H1 (cell line): ENCODE data around the gene TEX44. TPM values are rescaled to one million over a fixed set of nuclear protein-coding genes. Genes with fewer than 3 reads are reported as not detected.
"Not testable (repeated sequence)": the region's sequence is repeated elsewhere in the genome, so short reads cannot be mapped to it uniquely, and the experiment has no call there.

Source experiments
- CTCF ChIA-PET: fragments of 300-600 bp; sonication (Branson Sonifier 250); formaldehyde crosslinking; loops from one replicate; lab custom pipeline; 2021; ENCODE audit not compliant: partially characterized antibody; lab: Charles Lee
- POLR2A ChIA-PET: fragments of 300-600 bp; sonication (Branson Sonifier 250); formaldehyde crosslinking; loops from one replicate; lab custom pipeline; 2021; ENCODE audit warnings: inconsistent platforms; ENCODE audit not compliant: partially characterized antibody; lab: Charles Lee
- DNase-seq, 2 experiments: peaks; one replicate each; pipeline versions ENCODE4 v3.0.0 to v3.0.0-alpha.2; 2010 to 2022; ENCODE audit warnings: low spot score in 2 of 2, low read depth in 1 of 2, mixed read lengths in 1 of 2
- FAIRE-seq: peaks from 2 replicates; lab custom pipeline; 2011; peaks lifted over from hg19 to GRCh38; lab: Jason Lieb, UNC
- H2AFZ ChIP-seq: 2 replicates; pipeline ENCODE4 v1.8.1; 2012; ENCODE audit warnings: low read length, inconsistent platforms
- H2AK5ac ChIP-seq: 2 replicates; pipeline ENCODE4 v1.6.1; 2013; ENCODE audit warnings: low read depth, low read length
- H2BK120ac ChIP-seq: replicated peaks from 2 replicates; pipeline ENCODE3; 2013; ENCODE audit warnings: low read depth, low read length, inconsistent platforms
- H2BK12ac ChIP-seq: 2 replicates; pipeline ENCODE4 v1.6.1; 2013; ENCODE audit warnings: low read depth, low read length
- H2BK15ac ChIP-seq: 2 replicates; pipeline ENCODE4 v1.6.1; 2013; ENCODE audit warnings: low read length
- H2BK20ac ChIP-seq: 2 replicates; pipeline ENCODE4 v1.6.1; 2013; ENCODE audit warnings: low read length
- H2BK5ac ChIP-seq: 2 replicates; pipeline ENCODE4 v1.6.1; 2013; ENCODE audit warnings: low read depth, low read length
- H3K14ac ChIP-seq: 2 replicates; pipeline ENCODE4 v1.6.1; 2013; ENCODE audit warnings: inconsistent platforms; ENCODE audit not compliant: insufficient read length
- H3K18ac ChIP-seq: 2 replicates; pipeline ENCODE4 v1.6.1; 2013; ENCODE audit warnings: low read length; ENCODE audit errors: extremely low read depth
- H3K23ac ChIP-seq: 2 replicates; pipeline ENCODE4 v1.6.1; 2013; ENCODE audit warnings: inconsistent platforms; ENCODE audit not compliant: insufficient read length
- H3K23me2 ChIP-seq: 2 replicates; pipeline ENCODE4 v1.6.1; 2013; ENCODE audit warnings: low read depth, low read length
- H3K27ac ChIP-seq: 2 replicates; pipeline ENCODE4 v1.6.1; 2011; ENCODE audit warnings: low read depth, low read length, inconsistent platforms
- H3K27me3 ChIP-seq, 4 experiments: replicated peaks in 1 of 4; 1 replicate in 1 of 4; 2 replicates in 3 of 4; pipeline versions ENCODE4 v1.6.1 to v1.8.1; 2011 to 2013; ENCODE audit warnings: low read length in 3 of 4, mild to moderate bottlenecking in 3 of 4, inconsistent platforms in 2 of 4, mixed read lengths in 2 of 4, moderate library complexity in 1 of 4; ENCODE audit not compliant: control insufficient read depth in 3 of 4, insufficient read depth in 3 of 4; ENCODE audit errors: extremely low read depth in 1 of 4
- H3K36me3 ChIP-seq, 4 experiments: 2 replicates each; pipeline versions ENCODE4 v1.6.1 to v1.8.1; 2011 to 2013; ENCODE audit warnings: mild to moderate bottlenecking in 4 of 4, low read length in 3 of 4, moderate library complexity in 2 of 4, control low read depth in 1 of 4, inconsistent platforms in 1 of 4; ENCODE audit not compliant: insufficient read depth in 4 of 4, control insufficient read depth in 2 of 4
- H3K4ac ChIP-seq: replicated peaks from 2 replicates; pipeline ENCODE3; 2013; ENCODE audit warnings: low read length, low read depth, mixed read lengths, inconsistent platforms; ENCODE audit not compliant: insufficient read length
- H3K4me1 ChIP-seq, 4 experiments: replicated peaks in 1 of 4; 1 replicate in 1 of 4; 2 replicates in 3 of 4; pipeline versions ENCODE4 v1.6.1 to v1.8.1; 2011 to 2013; ENCODE audit warnings: low read length in 3 of 4, inconsistent platforms in 2 of 4, mixed read lengths in 1 of 4; ENCODE audit not compliant: insufficient read depth in 4 of 4, control insufficient read depth in 3 of 4
- H3K4me2 ChIP-seq, 2 experiments: 2 replicates each; pipeline versions ENCODE4 v1.6.1 to v1.8.1; 2011 to 2013; ENCODE audit warnings: low read depth in 2 of 2, low read length in 2 of 2, control low read depth in 1 of 2, inconsistent platforms in 1 of 2, mild to moderate bottlenecking in 1 of 2; ENCODE audit not compliant: insufficient read depth in 1 of 2
- H3K4me3 ChIP-seq, 4 experiments: fragments of 200-600, 300-600 bp in 1 of 4; sonication (generic), shearing (Covaris generic), sonication (Bioruptor Twin) in 1 of 4; 2 replicates each; pipeline versions ENCODE4 v1.5.1 to v1.8.1; 2011 to 2016; ENCODE audit warnings: low read length in 4 of 4, low read depth in 3 of 4, control low read depth in 2 of 4, inconsistent platforms in 2 of 4, mild to moderate bottlenecking in 2 of 4, mixed read lengths in 1 of 4, moderate library complexity in 1 of 4; ENCODE audit not compliant: insufficient read depth in 2 of 4; ENCODE audit errors: extremely low read depth in 1 of 4
- H3K56ac ChIP-seq: replicated peaks from 2 replicates; pipeline ENCODE3; 2013; ENCODE audit warnings: low read depth, mild to moderate bottlenecking, mixed read lengths, low read length, inconsistent platforms; ENCODE audit not compliant: insufficient read length
- H3K79me1 ChIP-seq: 2 replicates; pipeline ENCODE4 v1.6.1; 2013; ENCODE audit warnings: low read depth, low read length, control low read depth
- H3K79me2 ChIP-seq, 2 experiments: 2 replicates each; pipeline versions ENCODE4 v1.6.1 to v1.8.1; 2012 to 2013; ENCODE audit warnings: low read length in 2 of 2, mild to moderate bottlenecking in 2 of 2, inconsistent platforms in 1 of 2; ENCODE audit not compliant: insufficient read depth in 2 of 2, control insufficient read depth in 1 of 2
- H3K9ac ChIP-seq, 4 experiments: replicated peaks in 1 of 4; 1 replicate in 1 of 4; 2 replicates in 3 of 4; pipeline versions ENCODE4 v1.6.1 to v1.8.1; 2011 to 2013; ENCODE audit warnings: low read depth in 3 of 4, low read length in 3 of 4, control low read depth in 2 of 4, mild to moderate bottlenecking in 2 of 4, moderate library complexity in 2 of 4, inconsistent platforms in 1 of 4; ENCODE audit errors: extremely low read depth in 1 of 4
- H3K9me3 ChIP-seq, 2 experiments: 2 replicates each; pipeline versions ENCODE4 v1.6.1 to v1.8.1; 2012 to 2013; ENCODE audit warnings: mild to moderate bottlenecking in 2 of 2, moderate library complexity in 2 of 2, control low read depth in 1 of 2, inconsistent platforms in 1 of 2, low read depth in 1 of 2, low read length in 1 of 2, mixed read lengths in 1 of 2; ENCODE audit not compliant: insufficient read depth in 2 of 2
- H4K20me1 ChIP-seq, 2 experiments: replicated peaks in 1 of 2; 2 replicates each; pipeline versions ENCODE3 to v1.8.1; 2011 to 2013; ENCODE audit warnings: inconsistent platforms in 2 of 2, low read length in 2 of 2, mild to moderate bottlenecking in 1 of 2; ENCODE audit not compliant: insufficient read depth in 2 of 2, control insufficient read depth in 1 of 2
- H4K5ac ChIP-seq: 2 replicates; pipeline ENCODE4 v1.6.1; 2013; ENCODE audit warnings: low read length, low read depth, mixed read lengths, inconsistent platforms; ENCODE audit not compliant: insufficient read length
- H4K8ac ChIP-seq: 2 replicates; pipeline ENCODE4 v1.8.0; 2013; ENCODE audit warnings: mild to moderate bottlenecking, moderate library complexity, low read length, inconsistent platforms; ENCODE audit not compliant: insufficient read depth; ENCODE audit errors: extremely low read depth
- H4K91ac ChIP-seq: replicated peaks from 2 replicates; pipeline ENCODE3; 2013; ENCODE audit warnings: low read length, mixed read lengths, inconsistent platforms; ENCODE audit not compliant: insufficient read length
- WGBS, 2 experiments: shearing (Covaris generic) in 1 of 2; methylation state at CpG; one replicate each; pipeline versions ENCODE4 v1.1.6 to v1.1.7; 2013 to 2015; ENCODE audit warnings: low lambda C conversion rate in 2 of 2, mixed read lengths in 2 of 2, inconsistent platforms in 1 of 2, low coverage in 1 of 2, missing lambda C conversion rate in 1 of 2; ENCODE audit not compliant: insufficient replicate concordance in 2 of 2, insufficient coverage in 1 of 2, insufficient read length in 1 of 2; ENCODE audit errors: extremely low coverage in 1 of 2, missing lambda C conversion rate in 1 of 2; 5-methylcytosine and 5-hydroxymethylcytosine counted together
- polyA plus RNA-seq, 7 experiments: library from polyadenylated mRNA; depleted of rRNA in 3 of 7; stranded (reverse) in 5 of 7; unstranded in 2 of 7; fragments of >200 nt in 5 of 7; fragments of 200-250 nt in 2 of 7; gene quantifications; 1 replicate in 5 of 7; 2 replicates in 1 of 7; 4 replicates in 1 of 7; pipeline versions ENCODE4 v1.2.1 to v1.2.3, GENCODE V29; 2011 to 2013; ENCODE audit warnings: missing spikeins in 2 of 7, mixed read lengths in 2 of 7
- total RNA-seq: library from RNA; stranded (reverse); fragmentation: NEBNext Ultra II Directional; extraction: Animal tissue kit (Norgen Biotek cat#: 25700); gene quantifications from 2 replicates; pipeline ENCODE4 v1.2.1, GENCODE V29; 2021

Gene TEX44
- total and polyA plus RNA-seq, 2 of the 8 experiments (the other 6 are each of a cell fraction or from before 2014, with no cell fraction given) = not detected

DNA sequence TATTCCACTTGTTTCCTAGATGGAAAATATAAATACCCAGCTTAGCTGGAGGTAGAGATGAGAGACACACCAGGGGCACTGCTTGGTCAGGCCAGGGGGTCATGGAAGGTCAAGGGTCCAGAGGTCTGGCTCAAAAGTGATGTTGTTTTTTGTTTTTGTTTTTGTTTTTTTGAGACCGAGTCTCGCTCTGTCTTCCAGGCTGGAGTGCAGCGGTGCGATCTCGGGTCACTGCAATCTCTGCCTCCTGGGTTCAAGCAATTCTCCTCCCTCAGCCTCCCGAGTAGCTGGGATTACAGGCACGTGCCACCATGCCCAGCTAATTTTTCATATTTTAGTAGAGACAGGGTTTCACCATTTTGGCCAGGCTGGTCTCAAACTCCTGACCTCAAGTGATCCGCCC, 36.2 kb upstream of the TEX44 start:
- H3K9ac ChIP-seq, H3K36me3 ChIP-seq, H4K8ac ChIP-seq, H3K27ac ChIP-seq, H2BK20ac ChIP-seq, H3K4me2 ChIP-seq, H3K79me1 ChIP-seq, H2BK120ac ChIP-seq, H2BK5ac ChIP-seq, H3K27me3 ChIP-seq, H2AK5ac ChIP-seq, H4K20me1 ChIP-seq, H3K23me2 ChIP-seq, H3K18ac ChIP-seq, H3K4me3 ChIP-seq, H2BK12ac ChIP-seq, H3K23ac ChIP-seq, H4K91ac ChIP-seq, H2BK15ac ChIP-seq, H2AFZ ChIP-seq, H3K4ac ChIP-seq, H3K4me1 ChIP-seq, FAIRE-seq, DNase-seq, H3K56ac ChIP-seq, H4K5ac ChIP-seq, H3K79me2 ChIP-seq, H3K14ac ChIP-seq: not testable (repeated sequence)
- CTCF ChIA-PET = interaction anchor here (0.6 to 7.2 kb wide), 18 partner anchors 9 to 139 kb away, joined by 3 to 49 read pairs (median 4); partner anchors contain the start of gene NMUR1
- POLR2A ChIA-PET = interaction anchor here (0.9 to 1.3 kb wide), 2 partner anchors 59 to 92 kb away, joined by 3 read pairs; partner anchors contain the start of gene NCL
- 90% methylated on average over 8 of the region's 8 CpGs; no CpG with 5 or more reads in 1 of the 2 experiments for WGBS, 2 experiments
- H3K9me3 ChIP-seq = peaks cover 0 to 11% of the 10 kb centered on the region in 2 experiments; a peak in 2 of 4 replicates
